Fibroblast of the aortic adventitia (primary cell): ENCODE measurements around the gene MECR. TPM values are rescaled to one million over a fixed set of nuclear protein-coding genes. Genes with fewer than 3 reads are reported as not detected.
"Not testable (repeated sequence)": the region's sequence is repeated elsewhere in the genome, so short reads cannot be mapped to it uniquely, and the experiment has no call there.

Source experiments
- DNase-seq: peaks from one replicate; pipeline ENCODE4 v3.0.0-alpha.2; 2010; ENCODE audit warnings: low read depth
- H3K4me3 ChIP-seq: 2 replicates; pipeline ENCODE4 v1.5.1; 2011; ENCODE audit warnings: low read depth, mild to moderate bottlenecking, control low read depth, low read length, moderate library complexity
- CTCF ChIP-seq: IDR thresholded peaks from 2 replicates; pipeline ENCODE4 v1.5.1; 2011; ENCODE audit warnings: mild to moderate bottlenecking, low read length, control low read depth, inconsistent platforms; ENCODE audit not compliant: insufficient read depth
- total RNA-seq: library from RNA; depleted of rRNA; stranded (reverse); fragments of >200 nt; gene quantifications from 2 replicates; pipeline ENCODE4 v1.2.3, GENCODE V29; 2012; ENCODE audit warnings: low replicate concordance

MECR gene
- total RNA-seq, 1 donor = 23.1 TPM

- H3K4me3 ChIP-seq = no peak overlapping the region
- DNase-seq = no peak
- no peak for TF ChIP-seq CTCF
Observed at GRCh38 chr1:29227511-29227910, 3.2 kb downstream of the MECR start.

GRCh38 chr1:29225361-29225760 lies 5.4 kb downstream of the MECR start:
- no peak for DNase-seq
- no peak for TF ChIP-seq CTCF

GRCh38 chr1:29224356-29224837 lies 6.3 kb downstream of the MECR start:
- TF ChIP-seq CTCF = no peak

More at GRCh38 chr1:29225361-29225760, 5.4 kb downstream of the MECR start:
- no peak overlapping the region for H3K4me3 ChIP-seq

DNA sequence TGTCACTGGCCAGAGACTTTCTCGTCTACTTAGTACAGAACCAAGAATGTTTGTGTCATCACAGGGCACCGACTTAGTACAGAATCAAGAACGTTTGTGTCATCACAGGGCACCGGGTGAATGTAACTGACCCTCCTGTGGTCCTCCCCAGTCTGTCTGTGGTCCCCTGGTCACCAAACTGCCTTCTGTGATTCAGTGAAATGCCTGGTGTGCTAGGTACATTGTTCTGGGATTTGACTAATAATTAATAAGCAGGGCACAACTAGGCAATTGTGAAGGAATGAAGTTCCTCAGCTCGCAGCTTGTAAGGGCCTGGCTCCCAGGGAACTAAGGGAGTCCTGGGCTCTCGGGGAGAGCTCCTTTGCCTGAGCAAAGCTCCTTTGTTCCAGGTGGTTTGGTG lies 7.2 kb downstream of the MECR start:
- no peak overlapping the region for H3K4me3 ChIP-seq
- no peak for DNase-seq
- no peak for TF ChIP-seq CTCF

More at GRCh38 chr1:29224356-29224837, 6.3 kb downstream of the MECR start:
- DNase-seq = no peak
- H3K4me3 ChIP-seq = no peak overlapping the region

DNA sequence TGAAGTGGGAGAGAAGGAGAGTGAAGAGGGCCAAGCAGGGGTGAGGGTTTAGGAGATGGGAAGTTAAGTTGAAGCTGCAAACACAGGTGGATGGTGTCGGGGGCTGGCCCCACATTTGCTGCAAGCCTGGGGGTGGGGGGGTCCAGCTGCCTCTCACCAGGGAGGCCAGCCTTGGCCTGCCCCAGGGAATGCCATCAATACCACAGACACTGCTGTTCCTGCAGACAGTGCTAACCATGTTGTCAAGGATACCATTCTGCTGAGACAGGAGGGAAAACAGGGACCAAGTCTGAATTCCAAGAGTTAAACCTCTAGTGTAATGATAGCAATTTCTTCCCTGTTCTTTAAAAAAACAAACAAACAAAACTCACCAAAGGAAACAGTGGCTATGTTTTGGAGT lies 8.0 kb downstream of the MECR start:
- H3K4me3 ChIP-seq = no peak overlapping the region
- no peak for TF ChIP-seq CTCF
- no peak for DNase-seq

GRCh38 chr1:29222260-29222659 lies 8.5 kb downstream of the MECR start:
- H3K4me3 ChIP-seq, DNase-seq: not testable (repeated sequence)

GRCh38 chr1:29221296-29221695 lies 9.4 kb downstream of the MECR start:
- H3K4me3 ChIP-seq = no peak overlapping the region
- DNase-seq = no peak
- no peak for TF ChIP-seq CTCF
